Prostate gland (tissue), 2 donors: ENCODE measurements around the gene BICRA.

ENCODE experiments used
- CTCF ChIP-seq, 4 experiments: fragments of 200-600 bp in 2 of 4; fragments of 450-650 bp in 2 of 4; sonication (generic) in 2 of 4; IDR thresholded peaks; 1 replicate in 3 of 4; 2 replicates in 1 of 4; pipeline ENCODE4 v1.5.1; 2016 to 2019; ENCODE audit warnings: antibody characterized with exemption in 4 of 4, mild to moderate bottlenecking in 2 of 4, moderate library complexity in 2 of 4
- POLR2AphosphoS5 ChIP-seq: sonication (generic); formaldehyde crosslinking; IDR thresholded peaks from one replicate; pipeline ENCODE4 v1.6.1; 2017; ENCODE audit warnings: antibody characterized with exemption

GRCh38 chr19:47650700-47651099, 41.8 kb downstream of the BICRA start:
- TF ChIP-seq CTCF (IDR thresholded peaks at IDR 0.05) = no peak
- no peak for TF ChIP-seq POLR2AphosphoS5
